Putamen (tissue), 1 donor: ENCODE results near the gene ASPSCR1.
A peak's percentile ranks its signal among the peaks of the same experiment; 100 is the strongest.

ENCODE experiments used
- DNase-seq: peaks from one replicate; pipeline ENCODE4 v3.0.0-alpha.2; 2016; ENCODE audit warnings: low spot score

The ASPSCR1 gene

DNA sequence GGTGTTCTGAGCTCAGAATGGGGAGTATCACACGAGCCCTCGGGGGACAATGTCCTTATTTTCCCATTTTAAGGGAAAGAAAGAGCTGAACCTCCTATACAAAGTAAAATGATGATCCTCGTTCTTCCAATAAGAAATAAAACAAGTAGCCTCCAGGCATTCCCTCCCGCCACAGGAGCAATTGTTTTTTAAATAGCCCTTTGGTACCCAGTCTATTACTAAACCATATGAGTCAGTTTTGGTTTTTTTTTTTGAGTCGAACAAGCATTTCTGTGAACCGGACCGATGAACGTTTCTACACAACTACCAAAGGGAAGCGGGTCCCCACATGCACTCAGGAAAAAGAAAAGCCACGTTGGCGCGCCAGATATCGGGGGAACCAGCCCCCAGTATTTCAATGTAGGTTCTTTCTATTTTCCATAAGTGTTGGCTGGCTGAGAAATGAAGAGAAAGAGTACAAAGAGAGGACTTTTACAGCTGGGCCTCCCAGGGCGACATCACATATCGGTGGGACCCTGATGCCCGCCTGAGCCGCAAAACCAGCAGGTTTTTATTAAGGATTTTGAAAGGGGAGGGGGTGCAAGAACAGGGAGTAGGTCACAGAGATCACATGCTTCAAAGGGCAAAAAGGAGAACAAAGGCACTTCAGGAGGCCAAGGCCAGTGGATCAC is 63.9 kb downstream of the ASPSCR1 start:
- no peak for DNase-seq

DNA sequence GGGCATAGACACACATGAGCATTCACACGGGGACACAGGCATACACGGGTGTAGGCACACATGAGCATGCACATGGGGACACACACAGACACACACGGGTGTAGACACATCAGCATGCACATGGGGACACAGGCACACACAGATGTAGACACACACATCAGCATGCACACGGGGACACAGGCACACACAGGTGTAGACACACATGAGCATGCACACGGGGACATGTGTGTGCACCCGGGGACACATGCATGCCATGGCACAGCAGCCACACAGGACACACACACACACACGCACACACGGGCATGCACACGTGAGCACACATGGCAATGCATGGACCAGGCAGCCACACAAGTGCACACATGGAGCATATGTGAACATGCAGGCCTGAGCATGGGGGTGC is 65.2 kb downstream of the ASPSCR1 start:
- DNase-seq = no peak

DNA sequence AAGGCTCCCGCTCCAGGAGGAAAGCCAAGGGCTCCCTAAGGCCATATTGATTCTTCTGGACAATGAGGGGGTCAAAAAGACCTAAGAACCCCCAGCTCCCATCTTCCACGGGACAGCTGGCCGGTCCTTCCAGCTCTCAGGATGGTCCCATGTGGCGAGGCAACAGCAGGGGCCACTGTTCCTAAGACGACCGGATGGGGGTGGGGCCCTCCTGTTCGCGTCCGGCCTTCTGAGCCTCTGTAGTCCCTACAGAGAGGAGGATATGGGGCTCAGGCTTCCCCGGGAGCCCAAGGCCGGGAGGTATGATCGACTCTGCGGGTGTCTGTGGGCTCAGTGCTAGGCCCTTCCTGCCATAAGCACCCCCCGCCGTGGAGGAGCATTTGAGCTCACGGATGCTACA is 66.1 kb downstream of the ASPSCR1 start:
- no peak for DNase-seq

DNA sequence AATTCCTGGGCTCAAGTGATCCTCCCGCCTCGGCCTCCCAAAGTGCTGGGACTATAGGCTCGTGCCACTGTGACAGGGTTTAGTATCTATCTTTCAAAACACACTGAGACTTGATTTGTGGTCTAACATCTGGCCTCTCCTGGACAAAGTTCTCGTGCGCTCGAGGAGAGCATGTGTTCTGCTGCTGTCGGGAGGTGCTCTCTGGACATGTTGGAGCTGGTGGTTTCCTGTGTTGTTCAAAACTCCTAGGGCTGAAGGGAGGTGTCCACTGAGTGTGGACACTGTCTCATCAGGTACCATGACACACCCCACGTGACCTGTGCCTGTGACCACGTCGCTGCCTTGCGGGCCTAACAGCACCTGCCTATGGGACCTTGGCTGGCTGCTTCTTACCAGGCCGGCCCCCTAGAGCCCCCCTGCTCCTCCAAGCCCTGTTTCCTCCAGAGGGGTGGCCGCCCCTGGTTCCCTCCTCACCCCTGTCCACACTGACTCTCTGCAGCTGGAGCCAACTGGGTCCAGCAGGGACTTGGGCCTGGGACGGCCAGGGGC is 68.6 kb downstream of the ASPSCR1 start:
- no peak for DNase-seq

DNA sequence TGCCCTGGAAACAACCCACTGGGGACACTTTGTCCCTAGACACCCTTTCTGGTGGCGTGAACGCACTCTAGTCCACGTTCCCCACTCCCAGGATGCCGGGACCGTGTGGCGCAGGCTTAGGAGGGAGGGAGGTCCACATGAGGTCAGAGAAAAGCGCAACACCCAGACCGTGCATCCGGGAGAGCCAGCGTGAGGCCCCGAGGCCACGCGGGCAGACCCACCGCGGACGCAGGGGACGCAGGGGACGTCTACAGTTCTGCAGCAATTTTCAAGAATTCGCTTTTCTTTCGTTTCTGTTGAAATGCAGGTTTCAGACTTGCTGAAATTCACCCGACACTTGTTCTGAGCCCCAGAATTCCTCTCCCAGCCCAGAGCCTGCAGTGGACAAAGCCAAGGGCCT is 69.5 kb downstream of the ASPSCR1 start:
- no peak for DNase-seq

DNA sequence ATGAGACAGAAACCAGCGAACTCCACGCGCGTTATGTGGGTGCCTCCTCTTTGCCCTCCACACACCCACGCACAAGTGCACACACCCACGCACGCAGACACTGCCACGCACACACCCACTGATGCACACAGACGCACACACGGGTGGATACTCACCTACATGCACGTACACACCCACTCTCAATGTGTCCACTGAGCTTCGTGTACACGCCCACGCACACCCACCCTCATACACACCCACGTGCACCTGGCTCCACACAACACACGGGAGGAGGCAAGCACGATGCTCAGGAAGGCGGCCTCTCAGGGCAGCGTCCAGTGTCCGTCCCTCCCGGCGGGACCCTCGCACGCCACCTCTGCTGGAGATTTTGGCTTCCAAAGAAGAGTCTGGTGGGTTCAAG is 70.0 kb downstream of the ASPSCR1 start:
- no peak for DNase-seq

DNA sequence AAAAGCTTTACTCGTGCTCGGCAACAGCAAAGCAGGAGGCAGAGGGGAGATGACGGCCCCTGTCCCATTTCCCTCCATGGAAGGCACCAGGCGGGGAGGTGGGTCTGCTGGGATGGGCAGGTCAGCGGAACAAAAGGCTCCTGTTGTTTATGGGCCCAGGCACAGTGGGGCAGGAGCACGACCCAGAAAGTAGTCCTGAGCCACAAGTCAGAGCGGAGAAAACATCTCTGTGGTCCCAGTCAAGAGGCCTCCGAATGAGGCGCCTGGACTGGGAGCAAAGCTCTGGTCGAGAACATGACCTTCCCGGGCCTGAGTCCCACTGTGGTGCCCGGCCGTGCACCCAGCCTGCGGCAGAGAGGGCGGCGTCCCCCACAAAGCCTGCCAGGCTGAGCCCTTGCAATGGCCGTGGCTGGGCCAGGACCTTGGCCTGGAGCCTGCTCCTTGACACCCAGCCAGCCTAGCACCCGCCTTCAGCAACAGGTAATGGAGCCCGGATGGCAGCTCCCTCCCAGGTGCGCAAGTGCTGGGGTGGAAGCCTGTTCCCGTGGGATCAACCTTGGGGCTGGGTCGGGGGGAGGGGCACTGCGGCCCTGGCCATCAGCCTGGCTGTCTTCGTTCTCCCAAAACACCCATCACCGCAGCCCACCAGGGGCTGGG is 70.6 kb downstream of the ASPSCR1 start:
- DNase-seq = no peak

DNA sequence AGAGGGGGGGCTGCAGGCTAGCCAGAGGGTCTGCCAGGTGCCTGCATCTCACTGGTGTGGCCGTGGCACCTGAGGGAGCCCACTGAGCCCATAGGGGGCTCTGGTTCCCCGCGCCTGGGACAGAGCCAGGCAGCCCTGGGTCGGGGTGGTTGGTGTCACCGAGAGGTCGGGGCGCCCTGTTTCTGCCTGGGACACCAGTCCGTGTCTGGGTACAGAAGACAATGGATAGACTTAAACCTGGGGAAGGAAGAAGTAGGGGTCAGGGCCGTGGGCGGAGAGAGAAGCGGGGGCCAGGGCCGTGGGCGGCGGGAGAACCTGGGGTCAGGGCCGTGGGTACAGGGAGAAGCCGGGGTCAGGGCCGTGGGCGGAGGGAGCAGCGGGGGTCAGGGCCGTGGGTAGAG is 71.1 kb downstream of the ASPSCR1 start:
- DNase-seq = no peak

DNA sequence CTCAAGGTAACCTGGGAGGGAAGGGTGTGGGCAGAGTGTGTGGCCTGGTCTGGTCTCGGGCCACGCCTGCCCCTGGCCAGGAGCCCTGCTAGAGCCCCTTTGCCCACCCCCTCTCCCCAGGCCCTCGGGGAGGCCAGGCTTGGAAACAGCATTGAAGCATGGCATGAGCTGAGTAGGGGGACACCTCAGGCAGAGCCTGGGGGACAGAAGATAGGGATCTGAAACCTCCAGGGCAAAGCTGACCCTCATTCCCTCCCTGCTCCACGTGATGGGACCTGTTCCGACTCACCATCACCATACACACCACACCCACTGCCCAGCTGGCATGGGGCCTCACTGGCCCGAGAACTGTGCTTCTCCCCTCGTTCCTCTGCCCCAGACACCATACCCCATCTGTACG is 71.7 kb downstream of the ASPSCR1 start:
- no peak for DNase-seq

DNA sequence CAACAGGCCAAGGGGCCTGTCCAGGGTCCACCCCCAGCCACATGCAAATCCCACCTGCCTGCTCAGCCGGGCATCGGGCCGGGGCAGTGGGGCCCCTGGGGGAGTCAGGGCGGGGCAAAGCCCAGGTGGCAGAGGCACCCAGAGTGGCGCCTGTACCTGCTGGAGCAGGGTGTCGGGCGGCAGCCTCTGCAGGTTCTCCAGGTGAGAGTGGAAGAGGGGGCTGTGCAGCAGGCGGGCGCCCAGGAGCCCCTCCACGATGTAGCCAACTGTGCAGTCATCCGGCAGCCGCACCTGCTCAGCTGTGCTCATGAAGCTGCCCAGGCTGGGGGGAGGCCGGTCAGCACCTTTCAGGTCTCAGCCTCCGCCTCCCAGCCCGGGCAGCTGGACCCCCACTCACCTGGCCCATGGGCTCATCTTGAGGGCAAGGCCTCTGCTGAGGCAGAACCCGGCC is 72.1 kb downstream of the ASPSCR1 start:
- DNase-seq = no peak

DNA sequence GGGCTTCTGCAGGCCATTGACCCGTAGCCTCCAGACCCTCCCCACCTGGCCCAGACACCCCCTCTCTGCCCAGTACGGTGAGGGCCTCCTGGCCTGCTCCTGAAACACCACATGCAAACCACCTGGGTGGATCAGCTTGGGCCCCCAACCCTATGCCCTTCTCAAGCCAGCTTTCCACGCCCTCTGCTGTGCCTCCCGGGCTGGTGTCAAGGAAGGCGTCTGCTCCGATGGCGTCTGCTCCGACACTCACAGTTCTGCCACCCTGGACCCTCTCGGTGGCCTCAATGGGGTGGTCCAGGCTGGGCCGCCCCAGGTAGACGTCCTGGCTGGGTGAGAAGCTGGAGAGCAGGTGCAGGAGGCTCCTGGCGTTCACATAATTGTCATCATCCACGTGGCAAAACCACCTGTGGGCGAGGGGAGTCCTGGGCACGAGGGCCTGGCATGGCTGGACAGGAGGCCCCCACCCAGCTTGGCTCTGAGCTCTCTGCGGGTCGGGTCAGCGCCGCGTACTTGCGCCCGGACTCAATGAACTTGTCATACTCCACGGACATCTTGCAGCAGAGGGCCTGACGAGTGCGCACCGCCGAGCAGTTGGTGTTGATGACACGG is 72.8 kb downstream of the ASPSCR1 start:
- DNase-seq = no peak

DNA sequence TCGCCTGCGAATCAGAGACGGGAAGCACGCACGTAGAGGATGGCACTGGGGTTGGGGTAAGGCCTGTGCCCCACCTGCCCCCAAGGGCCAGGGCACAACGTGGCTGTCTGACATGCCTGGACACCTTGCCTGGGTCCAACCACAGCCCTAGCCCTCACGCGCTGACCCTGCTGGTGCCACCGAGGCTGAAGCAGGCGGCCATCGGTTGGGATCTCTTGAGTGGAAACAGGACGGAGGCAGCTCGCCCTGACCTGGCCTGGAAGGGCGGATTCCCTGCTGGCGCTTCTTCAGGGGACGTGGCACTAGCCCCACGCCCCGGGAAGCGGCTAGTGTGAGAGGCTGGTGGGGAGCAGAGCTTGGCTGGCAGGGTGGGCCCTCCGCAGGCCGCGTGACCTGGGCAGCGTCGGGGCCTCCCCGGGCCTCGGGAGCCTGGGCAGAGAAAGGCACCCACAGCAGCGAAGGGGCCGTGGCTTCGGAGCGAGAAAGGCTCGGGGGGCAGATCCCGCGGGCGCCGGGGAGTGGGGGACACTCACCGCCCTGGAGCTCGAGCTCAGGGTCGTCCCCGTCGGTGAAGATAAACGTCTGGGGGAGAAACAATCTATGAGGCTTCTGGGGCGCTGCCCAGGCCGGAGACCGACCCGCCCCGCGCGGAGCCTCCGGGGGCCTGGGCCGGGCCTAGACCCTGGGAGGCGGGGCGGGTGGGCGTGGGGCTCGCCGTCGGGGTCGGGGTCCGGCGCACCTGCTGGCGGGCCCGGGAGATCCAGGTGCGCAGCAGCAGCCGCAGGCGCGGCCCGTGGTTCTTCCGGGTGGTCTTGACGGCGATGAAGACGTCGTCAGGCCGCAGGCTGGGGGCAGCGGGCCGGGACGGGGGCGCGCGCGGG is 73.6 kb downstream of the ASPSCR1 start:
- DNase-seq = no peak

DNA sequence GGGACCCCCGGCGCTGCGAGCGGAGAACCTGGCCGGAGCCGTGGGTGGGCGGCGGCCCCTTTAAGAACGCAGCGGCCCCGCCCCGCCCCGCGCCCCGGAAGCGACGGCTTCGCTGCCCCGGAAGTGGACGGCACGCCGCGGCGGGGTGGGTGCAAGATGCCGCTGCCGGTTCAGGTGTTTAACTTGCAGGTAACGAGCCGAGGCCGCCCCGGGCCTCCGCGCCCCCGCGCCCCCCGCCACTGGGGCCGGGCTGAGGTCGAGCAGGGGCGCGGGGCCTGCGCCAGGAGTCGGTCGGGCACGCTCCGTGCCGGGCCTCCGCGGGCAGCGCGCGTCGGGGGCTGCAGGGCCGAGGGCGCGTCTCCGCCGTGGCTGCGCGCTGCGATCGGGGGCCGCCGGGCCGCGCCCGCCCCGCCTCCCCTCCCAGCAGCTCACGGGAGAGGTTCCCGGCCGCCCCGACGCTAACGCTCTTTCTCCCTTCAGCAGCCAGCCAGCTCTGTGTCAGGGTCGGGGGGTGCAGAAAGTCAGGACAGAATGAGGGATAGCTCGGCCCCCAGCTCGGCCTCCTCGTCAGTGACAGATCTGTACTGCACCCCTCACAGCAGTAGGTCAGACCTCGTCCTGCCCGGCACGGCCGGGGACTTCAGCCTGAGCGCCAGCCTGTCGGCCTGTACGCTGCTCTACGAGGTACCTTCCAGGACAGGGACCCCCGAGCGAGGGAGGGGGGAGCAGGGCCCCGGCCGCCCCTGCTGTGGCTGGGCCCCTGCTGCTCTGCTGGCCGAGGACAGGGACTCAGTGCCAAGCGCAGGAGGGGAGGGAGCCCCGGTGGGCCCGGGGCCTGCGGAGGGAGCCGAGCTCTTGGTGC is 74.6 kb downstream of the ASPSCR1 start, which contains the start of the genes GPS1 and RFNG:
GPS1 (plus strand) TSS at position 123 of the 862 bp plus-strand sequence; CDS start at position 157, 34 bp downstream.
RFNG (minus strand) TSS at position 36 of the 862 bp plus-strand sequence. CDS start 45 bp downstream, outside the sequence.
- DNase-seq = peak; percentile 76

DNA sequence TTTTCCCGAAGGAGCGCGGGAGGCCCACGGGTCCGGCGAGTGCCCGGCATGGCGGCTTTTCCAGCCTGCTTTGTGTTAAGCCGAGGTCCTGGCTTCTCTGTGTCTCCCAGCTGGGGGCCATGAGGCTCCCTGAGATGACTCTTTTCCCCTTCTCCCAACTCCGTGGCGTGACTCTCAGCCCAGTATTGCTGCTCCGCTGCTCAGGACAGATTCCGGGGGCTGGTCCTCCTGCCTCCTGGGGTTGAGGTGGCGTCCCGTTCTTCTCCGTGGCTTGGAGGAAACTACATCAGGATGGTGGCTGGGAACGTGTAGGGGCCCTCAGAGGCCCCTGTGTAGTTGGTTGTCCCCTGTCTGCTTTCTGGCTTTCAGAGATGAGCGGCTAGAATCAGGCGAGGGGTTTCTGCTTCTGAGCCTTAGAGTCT is 75.2 kb downstream of the ASPSCR1 start:
- DNase-seq = no peak

DNA sequence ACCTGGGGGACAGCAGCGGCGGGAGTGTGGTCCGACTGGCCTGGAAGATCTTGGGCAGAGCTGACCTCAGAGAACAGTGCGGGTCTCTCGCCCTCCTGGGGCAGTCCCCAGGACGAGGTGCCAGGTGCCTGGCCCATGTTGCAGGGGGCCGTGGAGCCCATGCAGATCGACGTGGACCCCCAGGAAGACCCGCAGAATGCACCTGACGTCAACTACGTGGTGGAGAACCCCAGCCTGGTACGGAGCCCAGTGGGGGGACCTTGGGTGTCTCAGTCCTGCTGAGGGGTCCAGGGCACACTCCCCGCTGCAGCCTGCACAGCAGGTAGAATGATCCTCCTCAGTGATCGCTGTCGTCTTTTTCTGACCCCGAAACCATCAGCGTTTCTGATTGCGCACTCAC is 75.7 kb downstream of the ASPSCR1 start:
- DNase-seq = no peak

DNA sequence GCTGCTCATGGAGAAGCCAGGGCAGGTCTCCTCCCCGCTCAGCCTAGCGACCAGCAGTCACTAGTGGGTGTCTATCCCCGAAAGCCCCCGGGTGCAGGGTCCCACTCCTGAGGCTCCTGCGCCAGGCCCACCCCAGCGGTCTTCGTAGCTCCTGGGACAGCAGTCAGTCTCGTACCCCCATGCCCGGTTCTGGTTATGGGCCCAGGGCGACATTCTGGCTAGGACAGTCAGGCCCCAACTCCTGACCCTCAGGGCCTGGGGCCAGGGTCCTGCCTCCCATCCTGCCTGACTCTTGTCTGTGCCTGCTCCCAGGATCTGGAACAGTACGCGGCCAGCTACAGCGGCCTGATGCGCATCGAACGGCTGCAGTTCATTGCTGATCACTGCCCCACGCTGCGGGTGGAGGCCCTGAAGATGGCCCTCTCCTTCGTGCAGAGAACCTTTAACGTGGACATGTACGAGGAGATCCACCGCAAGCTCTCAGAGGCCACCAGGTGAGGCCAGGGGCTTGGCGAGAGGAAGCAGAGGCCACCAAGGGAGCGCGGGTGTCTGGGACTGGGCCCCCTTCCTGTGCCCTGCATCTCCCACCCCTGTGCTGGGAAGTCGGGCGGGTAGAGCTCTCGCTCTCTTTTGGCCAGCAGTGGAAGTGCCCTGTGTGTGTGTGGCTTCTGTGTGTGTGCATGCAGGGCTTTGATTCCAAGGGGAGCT is 76.3 kb downstream of the ASPSCR1 start:
- no peak for DNase-seq

DNA sequence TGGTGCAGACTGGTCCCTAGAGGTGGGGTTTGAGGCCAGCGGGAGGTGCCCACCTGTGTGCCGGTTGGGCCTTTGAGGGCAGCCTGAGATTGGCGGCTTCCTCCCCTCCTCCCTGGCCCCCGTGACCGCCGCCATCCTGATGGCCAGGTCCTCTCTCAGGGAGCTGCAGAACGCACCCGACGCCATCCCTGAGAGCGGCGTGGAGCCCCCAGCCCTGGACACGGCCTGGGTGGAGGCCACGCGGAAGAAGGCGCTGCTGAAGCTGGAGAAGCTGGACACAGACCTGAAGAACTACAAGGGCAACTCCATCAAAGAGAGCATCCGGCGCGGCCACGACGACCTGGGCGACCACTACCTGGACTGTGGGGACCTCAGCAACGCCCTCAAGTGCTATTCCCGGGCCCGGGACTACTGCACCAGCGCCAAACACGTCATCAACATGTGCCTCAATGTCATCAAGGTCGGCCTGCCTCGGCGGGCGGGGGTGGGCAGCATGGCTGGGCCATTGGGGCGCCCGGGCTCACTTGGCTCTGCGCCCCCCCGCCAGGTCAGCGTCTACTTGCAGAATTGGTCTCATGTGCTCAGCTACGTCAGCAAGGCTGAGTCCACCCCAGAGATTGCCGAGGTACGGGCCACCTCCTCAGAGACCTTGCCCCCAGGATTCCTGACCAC is 77.1 kb downstream of the ASPSCR1 start:
- DNase-seq = no peak

DNA sequence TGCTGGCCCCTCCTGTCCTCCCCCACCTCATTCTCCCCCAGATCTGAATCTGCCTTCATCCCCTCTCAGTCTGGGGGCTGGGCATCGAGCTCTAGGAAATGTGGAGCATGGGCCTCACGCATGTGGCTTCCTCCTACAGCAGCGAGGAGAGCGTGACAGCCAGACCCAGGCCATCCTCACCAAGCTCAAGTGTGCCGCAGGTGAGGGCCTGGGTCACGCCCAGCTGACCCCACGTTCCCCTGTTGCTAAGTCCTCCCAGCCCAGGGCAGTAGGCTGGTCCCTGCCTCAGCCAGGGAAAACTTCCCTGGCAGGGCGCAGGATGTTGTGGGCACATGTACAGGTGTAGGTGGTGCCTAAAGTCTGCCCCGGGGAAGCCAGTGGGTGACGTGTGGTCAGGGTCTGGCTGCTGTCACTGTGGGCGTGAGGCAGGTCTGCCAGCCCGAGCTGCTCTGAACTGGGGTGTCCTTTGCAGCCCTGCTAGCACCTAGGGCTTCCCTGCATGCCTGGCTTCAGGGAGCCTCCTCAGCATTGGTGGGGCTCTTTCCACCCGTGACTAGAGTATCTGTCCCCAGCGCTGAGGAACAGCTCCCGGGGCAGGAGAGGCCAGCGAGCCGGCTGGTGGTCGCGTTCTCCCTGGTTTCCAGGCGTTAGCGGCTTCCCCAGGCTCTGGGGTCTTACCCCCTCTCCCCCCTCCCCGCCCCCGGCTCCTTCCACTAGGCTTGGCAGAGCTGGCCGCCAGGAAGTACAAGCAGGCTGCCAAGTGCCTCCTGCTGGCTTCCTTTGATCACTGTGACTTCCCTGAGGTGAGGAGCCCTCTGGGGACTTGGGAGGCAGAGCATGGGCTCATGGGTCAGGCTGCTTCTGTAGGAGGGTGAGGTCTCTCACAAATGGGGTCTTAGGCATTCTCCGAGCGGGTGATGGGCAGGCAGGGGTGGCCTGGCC is 77.9 kb downstream of the ASPSCR1 start:
- DNase-seq = no peak
